ENCODE data around the gene GPR39. TPM values are rescaled to one million over a fixed set of nuclear protein-coding genes. Genes with fewer than 3 reads are reported as not detected.

The GPR39 gene
- total RNA-seq, 4 donors from 2014 or later, result 0.15 TPM; not detected in 3

GRCh38 chr2:132586101-132586511 lies 169.5 kb downstream of the GPR39 start:
- no peaks in the 10 kb centered on the region for H3K9me3 ChIP-seq
- intact Hi-C loops (cut with DNase I; ENCODE audit: low total_unique reads) (no loop called here), in situ Hi-C loops (cut with MboI; ENCODE audit: low sequenced_read_pairs in 4 of 4) (no loop called here)
- no peaks in the 10 kb centered on the region for H3K27me3 ChIP-seq
- DNase-seq (no peak), ATAC-seq (no peak)
- no peaks in the 10 kb centered on the region for H3K36me3 ChIP-seq
- no peak overlapping the region for H3K27ac ChIP-seq
- H3K4me1 ChIP-seq, result no peaks in the 10 kb centered on the region
- no peak overlapping the region for H3K4me3 ChIP-seq
- TF ChIP-seq POLR2A (IDR thresholded peaks at IDR 0.05), result no peak

GRCh38 chr2:132586835-132587234 lies 170.2 kb downstream of the GPR39 start:
- Histone ChIP-seq H3K36me3 (no peaks in the 10 kb centered on the region), H3K4me1 (no peaks in the 10 kb centered on the region), H3K27ac (no peak overlapping the region), H3K9me3 (no peaks in the 10 kb centered on the region), H3K27me3 (no peaks in the 10 kb centered on the region), H3K4me3 (no peak overlapping the region)
- ATAC-seq (no peak), DNase-seq (no peak)
- no peak for TF ChIP-seq POLR2A (IDR thresholded peaks at IDR 0.05)
- no peak for TF ChIP-seq CTCF (IDR thresholded peaks at IDR 0.05 in 4 of 5, conservative IDR thresholded peaks at IDR 0.05 in 1 of 5)
- intact Hi-C loops (cut with DNase I; ENCODE audit: low total_unique reads), result no loop called here
- in situ Hi-C loops (cut with MboI; ENCODE audit: low sequenced_read_pairs in 4 of 4), result no loop called here

- Histone ChIP-seq H3K27ac (no peak overlapping the region), H3K36me3 (no peaks in the 10 kb centered on the region), H3K9me3 (no peaks in the 10 kb centered on the region), H3K27me3 (no peaks in the 10 kb centered on the region), H3K4me1 (no peaks in the 10 kb centered on the region), H3K4me3 (no peak overlapping the region)
- no peak for TF ChIP-seq CTCF (IDR thresholded peaks at IDR 0.05 in 4 of 5, conservative IDR thresholded peaks at IDR 0.05 in 1 of 5)
- TF ChIP-seq POLR2A (IDR thresholded peaks at IDR 0.05), result no peak
- no peak for DNase-seq
- no peak for ATAC-seq
- in situ Hi-C loops (cut with MboI; ENCODE audit: low sequenced_read_pairs in 4 of 4) (no loop called here), intact Hi-C loops (cut with DNase I; ENCODE audit: low total_unique reads) (no loop called here)
Observed at GRCh38 chr2:132588576-132588975, 172.0 kb downstream of the GPR39 start.

- TF ChIP-seq POLR2A (IDR thresholded peaks at IDR 0.05) (no peak), CTCF (IDR thresholded peaks at IDR 0.05 in 4 of 5, conservative IDR thresholded peaks at IDR 0.05 in 1 of 5) (no peak)
- intact Hi-C loops (cut with DNase I; ENCODE audit: low total_unique reads), result no loop called here
Observed at GRCh38 chr2:132589111-132589830, 172.7 kb downstream of the GPR39 start.

GRCh38 chr2:132589966-132590365 lies 173.4 kb downstream of the GPR39 start:
- intact Hi-C loops (cut with DNase I; ENCODE audit: low total_unique reads) (no loop called here), in situ Hi-C loops (cut with MboI; ENCODE audit: low sequenced_read_pairs in 4 of 4) (no loop called here)
- Histone ChIP-seq H3K9me3 (no peaks in the 10 kb centered on the region), H3K4me1 (no peaks in the 10 kb centered on the region), H3K4me3 (no peak overlapping the region), H3K27ac (no peak overlapping the region), H3K27me3 (no peaks in the 10 kb centered on the region), H3K36me3 (no peaks in the 10 kb centered on the region)
- no peak for TF ChIP-seq CTCF (IDR thresholded peaks at IDR 0.05 in 4 of 5, conservative IDR thresholded peaks at IDR 0.05 in 1 of 5)
- TF ChIP-seq POLR2A (IDR thresholded peaks at IDR 0.05), result no peak
- ATAC-seq (no peak), DNase-seq (no peak)

More at GRCh38 chr2:132589111-132589830, 172.7 kb downstream of the GPR39 start:
- ATAC-seq (no peak), DNase-seq (no peak)
- Histone ChIP-seq H3K36me3 (no peaks in the 10 kb centered on the region), H3K4me1 (no peaks in the 10 kb centered on the region), H3K4me3 (no peak overlapping the region), H3K27me3 (no peaks in the 10 kb centered on the region), H3K9me3 (no peaks in the 10 kb centered on the region), H3K27ac (no peak overlapping the region)
- in situ Hi-C loops (cut with MboI; ENCODE audit: low sequenced_read_pairs in 4 of 4), result no loop called here

Measured in gastrocnemius medialis (tissue), 4 donors.